GM23338 (cell line): ENCODE results near the gene ADPRHL1.

Source experiments
- CREB1 ChIP-seq: fragments of 250-450 bp; sonication (Bioruptor Pico); IDR thresholded peaks from 2 replicates; pipeline ENCODE4 v1.5.0; 2020; ENCODE audit warnings: low read depth, mild to moderate bottlenecking, moderate library complexity
- EZH2 ChIP-seq: fragments of 200-600 bp; sonication (generic); IDR thresholded peaks from one replicate; pipeline ENCODE4 v1.8.0; 2017; ENCODE audit warnings: antibody characterized with exemption, mild to moderate bottlenecking, low read depth; ENCODE audit not compliant: unreplicated experiment
- EZH2phosphoT487 ChIP-seq: fragments of 200-600 bp; sonication (generic); IDR thresholded peaks from one replicate; pipeline ENCODE4 v1.8.1; 2018; ENCODE audit warnings: antibody characterized with exemption; ENCODE audit not compliant: unreplicated experiment
- JUNB ChIP-seq: IDR thresholded peaks from one replicate; pipeline ENCODE4 v1.6.1; 2016; ENCODE audit warnings: antibody characterized with exemption; ENCODE audit not compliant: unreplicated experiment
- POLR2AphosphoS5 ChIP-seq: IDR thresholded peaks from 2 replicates; pipeline ENCODE4 v1.6.1; 2016; ENCODE audit warnings: antibody characterized with exemption, low read depth
- ZNF114 ChIP-seq: fragments of 250-450 bp; sonication (Bioruptor Pico); IDR thresholded peaks from 2 replicates; pipeline ENCODE4 v1.5.0; 2020; ENCODE audit warnings: mild to moderate bottlenecking, moderate library complexity
- ZNF331 ChIP-seq: fragments of 250-450 bp; sonication (Bioruptor Pico); IDR thresholded peaks from 2 replicates; pipeline ENCODE4 v1.5.0; 2020; ENCODE audit warnings: low read depth, mild to moderate bottlenecking, moderate library complexity
- TF ChIP-seq, protein P1 (sequence below), 2 experiments: fragments of 200-600 bp in 1 of 2; sonication (generic) in 1 of 2; conservative IDR thresholded peaks; 2 replicates each; pipeline versions ENCODE4 v1.5.1 to v1.6.1; 2016 to 2017; ENCODE audit warnings: antibody characterized with exemption in 2 of 2, low read depth in 2 of 2, mild to moderate bottlenecking in 2 of 2, moderate library complexity in 1 of 2
- TF ChIP-seq, protein P2 (sequence below): IDR thresholded peaks from one replicate; pipeline ENCODE4 v1.6.1; 2018; ENCODE audit warnings: antibody characterized with exemption; ENCODE audit not compliant: unreplicated experiment

DNA sequence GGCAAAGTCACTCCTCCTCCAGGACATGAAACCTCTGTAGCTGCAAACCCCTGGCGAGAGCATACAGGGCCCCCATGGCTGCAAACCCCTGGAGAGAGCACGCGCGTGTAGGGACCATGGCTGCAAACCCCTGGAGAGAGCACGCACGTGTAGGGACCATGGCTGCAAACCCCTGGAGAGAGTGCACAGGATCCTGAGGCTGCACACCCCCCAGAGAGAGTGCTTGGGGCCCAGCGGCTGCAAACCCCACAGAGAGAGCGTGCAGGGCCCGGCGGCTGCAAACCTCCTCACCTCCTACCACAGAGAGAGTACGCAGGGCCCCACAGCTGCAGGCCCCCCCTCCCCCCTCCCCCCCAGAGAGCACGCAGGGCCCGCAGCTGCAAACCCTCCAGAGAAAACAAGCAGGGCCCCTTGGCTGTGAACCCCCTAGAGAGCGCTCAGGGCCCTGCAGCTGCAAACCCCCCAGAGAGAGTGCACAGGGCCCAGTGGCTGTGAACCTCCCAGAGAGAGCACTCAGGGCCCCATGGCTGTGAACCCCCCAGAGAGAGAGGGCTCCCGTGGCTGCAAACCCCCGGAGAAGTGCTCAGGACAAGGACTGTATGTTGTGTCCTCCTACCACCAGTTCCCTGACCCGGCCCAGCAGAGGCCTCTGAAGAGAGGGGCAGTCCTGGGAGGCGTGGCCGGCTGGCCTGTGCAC, 7.3 kb downstream of the ADPRHL1 start:
- TF ChIP-seq, protein P1, sequence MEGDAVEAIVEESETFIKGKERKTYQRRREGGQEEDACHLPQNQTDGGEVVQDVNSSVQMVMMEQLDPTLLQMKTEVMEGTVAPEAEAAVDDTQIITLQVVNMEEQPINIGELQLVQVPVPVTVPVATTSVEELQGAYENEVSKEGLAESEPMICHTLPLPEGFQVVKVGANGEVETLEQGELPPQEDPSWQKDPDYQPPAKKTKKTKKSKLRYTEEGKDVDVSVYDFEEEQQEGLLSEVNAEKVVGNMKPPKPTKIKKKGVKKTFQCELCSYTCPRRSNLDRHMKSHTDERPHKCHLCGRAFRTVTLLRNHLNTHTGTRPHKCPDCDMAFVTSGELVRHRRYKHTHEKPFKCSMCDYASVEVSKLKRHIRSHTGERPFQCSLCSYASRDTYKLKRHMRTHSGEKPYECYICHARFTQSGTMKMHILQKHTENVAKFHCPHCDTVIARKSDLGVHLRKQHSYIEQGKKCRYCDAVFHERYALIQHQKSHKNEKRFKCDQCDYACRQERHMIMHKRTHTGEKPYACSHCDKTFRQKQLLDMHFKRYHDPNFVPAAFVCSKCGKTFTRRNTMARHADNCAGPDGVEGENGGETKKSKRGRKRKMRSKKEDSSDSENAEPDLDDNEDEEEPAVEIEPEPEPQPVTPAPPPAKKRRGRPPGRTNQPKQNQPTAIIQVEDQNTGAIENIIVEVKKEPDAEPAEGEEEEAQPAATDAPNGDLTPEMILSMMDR (conservative IDR thresholded peaks at IDR 0.05; ENCODE audit: low read depth in 2 of 2), result no peak
- no peak for TF ChIP-seq ZNF331
- no peak for TF ChIP-seq CREB1 (CRISPR knock-in tag)
- TF ChIP-seq EZH2, result no peak
- no peak for TF ChIP-seq ZNF114 (CRISPR knock-in tag)
- TF ChIP-seq, protein P2, sequence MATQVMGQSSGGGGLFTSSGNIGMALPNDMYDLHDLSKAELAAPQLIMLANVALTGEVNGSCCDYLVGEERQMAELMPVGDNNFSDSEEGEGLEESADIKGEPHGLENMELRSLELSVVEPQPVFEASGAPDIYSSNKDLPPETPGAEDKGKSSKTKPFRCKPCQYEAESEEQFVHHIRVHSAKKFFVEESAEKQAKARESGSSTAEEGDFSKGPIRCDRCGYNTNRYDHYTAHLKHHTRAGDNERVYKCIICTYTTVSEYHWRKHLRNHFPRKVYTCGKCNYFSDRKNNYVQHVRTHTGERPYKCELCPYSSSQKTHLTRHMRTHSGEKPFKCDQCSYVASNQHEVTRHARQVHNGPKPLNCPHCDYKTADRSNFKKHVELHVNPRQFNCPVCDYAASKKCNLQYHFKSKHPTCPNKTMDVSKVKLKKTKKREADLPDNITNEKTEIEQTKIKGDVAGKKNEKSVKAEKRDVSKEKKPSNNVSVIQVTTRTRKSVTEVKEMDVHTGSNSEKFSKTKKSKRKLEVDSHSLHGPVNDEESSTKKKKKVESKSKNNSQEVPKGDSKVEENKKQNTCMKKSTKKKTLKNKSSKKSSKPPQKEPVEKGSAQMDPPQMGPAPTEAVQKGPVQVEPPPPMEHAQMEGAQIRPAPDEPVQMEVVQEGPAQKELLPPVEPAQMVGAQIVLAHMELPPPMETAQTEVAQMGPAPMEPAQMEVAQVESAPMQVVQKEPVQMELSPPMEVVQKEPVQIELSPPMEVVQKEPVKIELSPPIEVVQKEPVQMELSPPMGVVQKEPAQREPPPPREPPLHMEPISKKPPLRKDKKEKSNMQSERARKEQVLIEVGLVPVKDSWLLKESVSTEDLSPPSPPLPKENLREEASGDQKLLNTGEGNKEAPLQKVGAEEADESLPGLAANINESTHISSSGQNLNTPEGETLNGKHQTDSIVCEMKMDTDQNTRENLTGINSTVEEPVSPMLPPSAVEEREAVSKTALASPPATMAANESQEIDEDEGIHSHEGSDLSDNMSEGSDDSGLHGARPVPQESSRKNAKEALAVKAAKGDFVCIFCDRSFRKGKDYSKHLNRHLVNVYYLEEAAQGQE, result no peak
- TF ChIP-seq POLR2AphosphoS5, result no peak
- TF ChIP-seq EZH2phosphoT487, result no peak
- TF ChIP-seq JUNB, result no peak
